Left lobe of liver (tissue), 2 donors: ENCODE measurements around the gene LRRN3. TPM values are rescaled to one million over a fixed set of nuclear protein-coding genes. Genes with fewer than 3 reads are reported as not detected.
"Not testable (repeated sequence)": the region's sequence is repeated elsewhere in the genome, so short reads cannot be mapped to it uniquely, and the experiment has no call there.

ENCODE experiments used
- ATAC-seq: fragments of 200-7000 bp; cut with Tn5 transposase; one replicate; pipeline ENCODE4 v1.9.1; 2020; ENCODE audit warnings: mild to moderate bottlenecking, moderate library complexity
- DNase-seq: peaks from one replicate; pipeline ENCODE4 v3.0.0-alpha.2; 2020; ENCODE audit warnings: low spot score
- total RNA-seq: library from RNA; stranded (reverse); gene quantifications from one replicate; pipeline ENCODE4 v1.2.1, GENCODE V29; 2021
- donor health status: DM: no; HTN: no; CAD: no; lungs with moderate emphysema.
- donor health status: DM: no; HTN: yes; CAD: no.

LRRN3 gene
- total RNA-seq, result 0.48 TPM

- ATAC-seq, result peak; percentile 58
Observed at GRCh38 chr7:111090846-111091245, at the start of gene LRRN3. TSS of gene LRRN3 (plus strand) at chr7:111091127. CDS start at chr7:111122773, 31,646 bp downstream.

GRCh38 chr7:111041577-111041976, 49.4 kb upstream of the LRRN3 start:
- DNase-seq (no peak), ATAC-seq (no peak)

More at GRCh38 chr7:111090846-111091245, at the start of gene LRRN3:
- no peak for DNase-seq

- no peak for DNase-seq
- no peak for ATAC-seq
Observed at GRCh38 chr7:111042842-111043241, 48.1 kb upstream of the LRRN3 start.

GRCh38 chr7:111043561-111043960, 47.4 kb upstream of the LRRN3 start:
- ATAC-seq, result no peak
- no peak for DNase-seq

GRCh38 chr7:111045449-111045848, 45.5 kb upstream of the LRRN3 start:
- DNase-seq (no peak), ATAC-seq (no peak)

- ATAC-seq, result peak; percentile 81
- no peak for DNase-seq
Observed at GRCh38 chr7:111047595-111047994, 43.3 kb upstream of the LRRN3 start.

- ATAC-seq, result no peak
Observed at GRCh38 chr7:111049971-111050680, 40.8 kb upstream of the LRRN3 start.

GRCh38 chr7:111050875-111051416, 40.0 kb upstream of the LRRN3 start:
- DNase-seq, result no peak
- ATAC-seq, result no peak

More at GRCh38 chr7:111049971-111050680, 40.8 kb upstream of the LRRN3 start:
- DNase-seq, result no peak

- no peak for DNase-seq
- no peak for ATAC-seq
Observed at GRCh38 chr7:111051832-111052231, 39.1 kb upstream of the LRRN3 start.

- ATAC-seq (no peak), DNase-seq (no peak)
Observed at GRCh38 chr7:111053035-111053434, 37.9 kb upstream of the LRRN3 start.

- ATAC-seq, result no peak
- DNase-seq, result no peak
Observed at GRCh38 chr7:111056371-111056770, 34.6 kb upstream of the LRRN3 start.

GRCh38 chr7:111057066-111057465, 33.9 kb upstream of the LRRN3 start:
- ATAC-seq (no peak), DNase-seq (no peak)

GRCh38 chr7:111059833-111060232, 31.1 kb upstream of the LRRN3 start:
- DNase-seq (no peak), ATAC-seq (no peak)

GRCh38 chr7:111063166-111063565, 27.8 kb upstream of the LRRN3 start:
- ATAC-seq, result no peak
- DNase-seq, result no peak

GRCh38 chr7:111067251-111067650, 23.7 kb upstream of the LRRN3 start:
- no peak for DNase-seq
- no peak for ATAC-seq

- ATAC-seq (no peak), DNase-seq (no peak)
Observed at GRCh38 chr7:111067682-111068081, 23.2 kb upstream of the LRRN3 start.

GRCh38 chr7:111068618-111069017, 22.3 kb upstream of the LRRN3 start:
- no peak for DNase-seq
- ATAC-seq, result no peak

GRCh38 chr7:111071556-111071955, 19.4 kb upstream of the LRRN3 start:
- no peak for ATAC-seq
- no peak for DNase-seq

GRCh38 chr7:111072658-111073057, 18.3 kb upstream of the LRRN3 start:
- not testable (repeated sequence) for ATAC-seq, DNase-seq

- no peak for DNase-seq
- no peak for ATAC-seq
Observed at GRCh38 chr7:111074071-111074747, 16.7 kb upstream of the LRRN3 start.

GRCh38 chr7:111074748-111075146, 16.2 kb upstream of the LRRN3 start:
- DNase-seq, result no peak
- no peak for ATAC-seq

GRCh38 chr7:111075498-111075897, 15.4 kb upstream of the LRRN3 start:
- DNase-seq (no peak), ATAC-seq (no peak)
